ENCODE results near the gene LBHD2. TPM values are rescaled to one million over a fixed set of nuclear protein-coding genes. Genes with fewer than 3 reads are reported as not detected.

Gene LBHD2
- polyA plus RNA-seq, 1 donor from 2014 or later: not detected

DNA sequence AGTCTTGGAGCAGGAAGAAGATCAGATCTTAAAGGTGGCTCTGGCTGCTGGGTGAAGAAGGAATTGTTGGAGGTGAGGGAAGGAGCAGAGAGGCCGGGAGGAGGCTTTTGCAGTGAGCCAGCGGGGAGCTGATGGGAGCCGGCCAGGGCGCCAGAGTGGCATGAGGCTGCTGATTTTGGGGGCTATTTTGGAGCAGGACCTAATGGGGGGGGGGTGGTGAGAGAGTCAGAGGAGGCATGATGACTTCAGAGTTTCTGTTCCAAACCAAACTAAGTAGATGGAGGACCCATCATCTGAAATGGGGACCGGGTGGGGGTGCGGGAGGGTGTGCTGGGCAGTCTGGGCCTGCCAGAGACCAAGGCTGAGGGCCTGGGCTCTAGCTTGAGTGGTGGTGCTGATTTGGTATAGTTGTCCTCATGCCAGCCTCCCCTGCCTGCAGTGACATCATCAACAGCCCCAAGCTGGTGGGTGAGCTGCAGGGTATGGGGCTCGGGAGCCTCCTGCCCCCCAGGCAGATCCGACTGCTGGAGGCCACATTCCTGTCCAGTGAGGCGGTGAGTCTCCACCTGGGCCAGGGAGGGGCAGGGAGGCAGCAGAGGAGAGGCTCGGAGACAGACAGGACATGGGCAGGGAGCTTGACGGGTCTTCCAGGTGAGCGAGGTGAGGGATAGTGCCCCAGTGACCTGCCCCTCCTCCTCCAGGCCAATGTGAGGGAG, 45.4 kb downstream of the LBHD2 start:
- no peak overlapping the region for H3K27ac ChIP-seq (ENCODE audit: low read length)
- peaks cover 2% of the 10 kb centered on the region for H3K27me3 ChIP-seq (ENCODE audit: insufficient read depth, low read depth, low read length)
- no peak overlapping the region for H3K4me3 ChIP-seq (ENCODE audit: low read length)
- no peaks in the 10 kb centered on the region for H3K36me3 ChIP-seq (ENCODE audit: insufficient read depth, low read length)
- no peak overlapping the region for H3K9ac ChIP-seq (ENCODE audit: low read length)
- H3F3A ChIP-seq (ENCODE audit: insufficient read depth, low read length, poor library complexity, severe bottlenecking): no peaks in the 10 kb centered on the region
- no peaks in the 10 kb centered on the region for H3K9me2 ChIP-seq (ENCODE audit: insufficient read depth, low read length)
- no peak overlapping the region for H3K4me2 ChIP-seq (ENCODE audit: low read length)
- H2AFZ ChIP-seq (ENCODE audit: low read depth, low read length): no peak overlapping the region
- H3K9me3 ChIP-seq (ENCODE audit: low read length): no peaks in the 10 kb centered on the region
- H4K20me1 ChIP-seq (ENCODE audit: insufficient read depth): no peaks in the 10 kb centered on the region
- H3K79me2 ChIP-seq (replicated peaks; ENCODE audit: insufficient read depth, low read length): no peaks in the 10 kb centered on the region
- TF ChIP-seq TAF1 (IDR thresholded peaks at IDR 0.05; ENCODE audit: low read depth) (no peak), RAD21 (conservative IDR thresholded peaks at IDR 0.05) (no peak), POLR2AphosphoS5 (IDR thresholded peaks at IDR 0.05) (no peak), SMC3 (conservative IDR thresholded peaks at IDR 0.05; ENCODE audit: poor library complexity) (no peak), MXI1 (conservative IDR thresholded peaks at IDR 0.05; ENCODE audit: poor library complexity, severe bottlenecking) (no peak), EZH2 (IDR thresholded peaks at IDR 0.05; ENCODE audit: borderline replicate concordance, insufficient read depth, low read length, poor library complexity, severe bottlenecking) (no peak), EP300 (conservative IDR thresholded peaks at IDR 0.05; ENCODE audit: poor library complexity, severe bottlenecking) (no peak)
- TF ChIP-seq, protein P1, sequence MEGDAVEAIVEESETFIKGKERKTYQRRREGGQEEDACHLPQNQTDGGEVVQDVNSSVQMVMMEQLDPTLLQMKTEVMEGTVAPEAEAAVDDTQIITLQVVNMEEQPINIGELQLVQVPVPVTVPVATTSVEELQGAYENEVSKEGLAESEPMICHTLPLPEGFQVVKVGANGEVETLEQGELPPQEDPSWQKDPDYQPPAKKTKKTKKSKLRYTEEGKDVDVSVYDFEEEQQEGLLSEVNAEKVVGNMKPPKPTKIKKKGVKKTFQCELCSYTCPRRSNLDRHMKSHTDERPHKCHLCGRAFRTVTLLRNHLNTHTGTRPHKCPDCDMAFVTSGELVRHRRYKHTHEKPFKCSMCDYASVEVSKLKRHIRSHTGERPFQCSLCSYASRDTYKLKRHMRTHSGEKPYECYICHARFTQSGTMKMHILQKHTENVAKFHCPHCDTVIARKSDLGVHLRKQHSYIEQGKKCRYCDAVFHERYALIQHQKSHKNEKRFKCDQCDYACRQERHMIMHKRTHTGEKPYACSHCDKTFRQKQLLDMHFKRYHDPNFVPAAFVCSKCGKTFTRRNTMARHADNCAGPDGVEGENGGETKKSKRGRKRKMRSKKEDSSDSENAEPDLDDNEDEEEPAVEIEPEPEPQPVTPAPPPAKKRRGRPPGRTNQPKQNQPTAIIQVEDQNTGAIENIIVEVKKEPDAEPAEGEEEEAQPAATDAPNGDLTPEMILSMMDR (IDR thresholded peaks at IDR 0.05; ENCODE audit: poor library complexity, severe bottlenecking): no peak
- TF ChIP-seq, protein P2, sequence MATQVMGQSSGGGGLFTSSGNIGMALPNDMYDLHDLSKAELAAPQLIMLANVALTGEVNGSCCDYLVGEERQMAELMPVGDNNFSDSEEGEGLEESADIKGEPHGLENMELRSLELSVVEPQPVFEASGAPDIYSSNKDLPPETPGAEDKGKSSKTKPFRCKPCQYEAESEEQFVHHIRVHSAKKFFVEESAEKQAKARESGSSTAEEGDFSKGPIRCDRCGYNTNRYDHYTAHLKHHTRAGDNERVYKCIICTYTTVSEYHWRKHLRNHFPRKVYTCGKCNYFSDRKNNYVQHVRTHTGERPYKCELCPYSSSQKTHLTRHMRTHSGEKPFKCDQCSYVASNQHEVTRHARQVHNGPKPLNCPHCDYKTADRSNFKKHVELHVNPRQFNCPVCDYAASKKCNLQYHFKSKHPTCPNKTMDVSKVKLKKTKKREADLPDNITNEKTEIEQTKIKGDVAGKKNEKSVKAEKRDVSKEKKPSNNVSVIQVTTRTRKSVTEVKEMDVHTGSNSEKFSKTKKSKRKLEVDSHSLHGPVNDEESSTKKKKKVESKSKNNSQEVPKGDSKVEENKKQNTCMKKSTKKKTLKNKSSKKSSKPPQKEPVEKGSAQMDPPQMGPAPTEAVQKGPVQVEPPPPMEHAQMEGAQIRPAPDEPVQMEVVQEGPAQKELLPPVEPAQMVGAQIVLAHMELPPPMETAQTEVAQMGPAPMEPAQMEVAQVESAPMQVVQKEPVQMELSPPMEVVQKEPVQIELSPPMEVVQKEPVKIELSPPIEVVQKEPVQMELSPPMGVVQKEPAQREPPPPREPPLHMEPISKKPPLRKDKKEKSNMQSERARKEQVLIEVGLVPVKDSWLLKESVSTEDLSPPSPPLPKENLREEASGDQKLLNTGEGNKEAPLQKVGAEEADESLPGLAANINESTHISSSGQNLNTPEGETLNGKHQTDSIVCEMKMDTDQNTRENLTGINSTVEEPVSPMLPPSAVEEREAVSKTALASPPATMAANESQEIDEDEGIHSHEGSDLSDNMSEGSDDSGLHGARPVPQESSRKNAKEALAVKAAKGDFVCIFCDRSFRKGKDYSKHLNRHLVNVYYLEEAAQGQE (IDR thresholded peaks at IDR 0.05; ENCODE audit: borderline replicate concordance): no peak

DNA sequence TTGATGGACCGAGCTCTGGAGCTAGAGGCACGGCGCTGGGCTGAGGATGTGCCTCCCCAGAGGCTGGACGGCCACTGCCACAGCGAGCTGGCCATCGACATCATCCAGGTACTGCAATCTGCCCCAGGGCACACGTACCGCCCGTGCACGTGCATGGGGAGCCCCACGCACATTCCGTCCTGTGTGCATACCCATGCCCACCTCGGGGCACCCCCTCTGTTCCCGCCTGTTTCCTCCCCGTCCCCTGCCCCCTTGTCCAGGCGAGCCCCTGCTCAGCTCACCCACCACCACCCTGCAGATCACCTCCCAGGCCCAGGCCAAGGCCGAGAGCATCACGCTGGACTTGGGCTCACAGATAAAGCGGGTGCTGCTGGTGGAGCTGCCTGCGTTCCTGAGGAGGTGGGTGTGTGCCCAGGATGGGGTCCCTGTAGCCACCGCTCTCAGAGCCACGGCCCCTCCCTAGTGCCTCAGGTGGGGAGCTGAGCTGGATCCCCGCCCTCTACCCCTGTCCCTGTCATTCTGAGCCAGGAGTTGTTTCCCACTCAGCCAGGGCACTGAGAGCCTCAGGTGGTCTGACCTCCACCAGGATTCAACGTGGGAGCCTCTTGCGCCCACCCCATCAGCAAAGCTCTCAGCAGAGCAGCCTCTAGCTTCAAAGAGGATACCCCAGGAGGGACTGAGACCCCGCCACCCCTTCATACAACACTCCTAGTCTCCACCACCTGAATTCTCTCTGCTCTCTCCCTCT, 46.2 kb downstream of the LBHD2 start:
- no peaks in the 10 kb centered on the region for H3K9me3 ChIP-seq (ENCODE audit: low read length)
- no peak overlapping the region for H3K27ac ChIP-seq (ENCODE audit: low read length)
- no peaks in the 10 kb centered on the region for H3K9me2 ChIP-seq (ENCODE audit: insufficient read depth, low read length)
- H3F3A ChIP-seq (ENCODE audit: insufficient read depth, low read length, poor library complexity, severe bottlenecking): no peaks in the 10 kb centered on the region
- no peak overlapping the region for H3K4me2 ChIP-seq (ENCODE audit: low read length)
- no peaks in the 10 kb centered on the region for H4K20me1 ChIP-seq (ENCODE audit: insufficient read depth)
- H3K4me3 ChIP-seq (ENCODE audit: low read length): no peak overlapping the region
- no peak overlapping the region for H3K9ac ChIP-seq (ENCODE audit: low read length)
- no peak overlapping the region for H2AFZ ChIP-seq (ENCODE audit: low read depth, low read length)
- no peaks in the 10 kb centered on the region for H3K79me2 ChIP-seq (replicated peaks; ENCODE audit: insufficient read depth, low read length)
- no peak for TF ChIP-seq EZH2 (IDR thresholded peaks at IDR 0.05; ENCODE audit: borderline replicate concordance, insufficient read depth, low read length, poor library complexity, severe bottlenecking)
- H3K36me3 ChIP-seq (ENCODE audit: insufficient read depth, low read length): no peaks in the 10 kb centered on the region
- H3K27me3 ChIP-seq (ENCODE audit: insufficient read depth, low read depth, low read length): peaks cover 2% of the 10 kb centered on the region

All from neural cell (in vitro differentiated cells).